ENCODE data around the gene SERBP1. TPM values are rescaled to one million over a fixed set of nuclear protein-coding genes. Genes with fewer than 3 reads are reported as not detected.

SERBP1 gene
- total RNA-seq, 4 donors from 2014 or later, result 115 to 307 (median 143) TPM

- Histone ChIP-seq H3K27me3 (no peaks in the 10 kb centered on the region), H3K36me3 (no peaks in the 10 kb centered on the region), H3K27ac (no peak overlapping the region), H3K9me3 (no peaks in the 10 kb centered on the region), H3K4me1 (no peaks in the 10 kb centered on the region), H3K4me3 (no peak overlapping the region)
- TF ChIP-seq POLR2A (IDR thresholded peaks at IDR 0.05), result no peak
- TF ChIP-seq CTCF (IDR thresholded peaks at IDR 0.05), result no peak
- intact Hi-C loops (cut with DNase I; ENCODE audit: low total_unique reads), result no loop called here
- no peak for DNase-seq
These were observed 68.6 kb downstream of the SERBP1 start for GRCh38 chr1:67361641-67362040.

DNA sequence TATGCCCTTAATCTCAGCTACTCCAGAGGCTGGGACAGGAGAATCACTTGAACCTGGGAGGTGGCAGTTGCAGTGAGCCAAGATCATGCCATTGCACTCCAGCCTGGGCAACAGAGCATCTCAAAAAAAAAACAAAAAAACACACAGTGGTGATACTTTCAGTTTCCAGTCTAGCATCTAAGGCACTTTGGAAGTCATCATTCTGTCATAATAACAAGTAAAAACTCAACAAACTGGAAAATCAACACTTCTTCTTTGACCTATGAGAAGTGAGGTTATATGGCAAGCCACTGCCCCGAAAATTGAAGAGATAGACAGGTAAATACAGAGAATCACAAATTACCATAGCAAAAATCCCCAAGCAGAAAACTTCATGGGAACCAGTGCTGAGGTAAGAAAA lies 70.6 kb downstream of the SERBP1 start:
- Histone ChIP-seq H3K36me3 (no peaks in the 10 kb centered on the region), H3K4me1 (no peaks in the 10 kb centered on the region), H3K4me3 (no peak overlapping the region), H3K27me3 (no peaks in the 10 kb centered on the region), H3K9me3 (no peaks in the 10 kb centered on the region), H3K27ac (no peak overlapping the region)
- no peak for TF ChIP-seq CTCF (IDR thresholded peaks at IDR 0.05)
- TF ChIP-seq POLR2A (IDR thresholded peaks at IDR 0.05), result no peak
- no peak for DNase-seq
- intact Hi-C loops (cut with DNase I; ENCODE audit: low total_unique reads), result no loop called here

Small RNA genes lying within 50 kb of the gene (small RNA-seq; reads per million reads assigned to genes)
- gene RNU6-387P, result not detected

Other genes with a start within 250 kb of the SERBP1 start
- 1 to 10 TPM in 1 of 4 donors, under 1 TPM in 1, not detected in 2; 0.64 to 1.1 TPM for gene IL12RB2, start 122.5 kb downstream of the SERBP1 start, total RNA-seq